ENCODE data around the gene MAG. TPM values are rescaled to one million over a fixed set of nuclear protein-coding genes. Genes with fewer than 3 reads are reported as not detected.

The MAG gene
- total and polyA plus RNA-seq, 2 of the 13 experiments (the other 11 are each of a cell fraction or from before 2014, with no cell fraction given), result 0.20 to 1.3 TPM

DNA sequence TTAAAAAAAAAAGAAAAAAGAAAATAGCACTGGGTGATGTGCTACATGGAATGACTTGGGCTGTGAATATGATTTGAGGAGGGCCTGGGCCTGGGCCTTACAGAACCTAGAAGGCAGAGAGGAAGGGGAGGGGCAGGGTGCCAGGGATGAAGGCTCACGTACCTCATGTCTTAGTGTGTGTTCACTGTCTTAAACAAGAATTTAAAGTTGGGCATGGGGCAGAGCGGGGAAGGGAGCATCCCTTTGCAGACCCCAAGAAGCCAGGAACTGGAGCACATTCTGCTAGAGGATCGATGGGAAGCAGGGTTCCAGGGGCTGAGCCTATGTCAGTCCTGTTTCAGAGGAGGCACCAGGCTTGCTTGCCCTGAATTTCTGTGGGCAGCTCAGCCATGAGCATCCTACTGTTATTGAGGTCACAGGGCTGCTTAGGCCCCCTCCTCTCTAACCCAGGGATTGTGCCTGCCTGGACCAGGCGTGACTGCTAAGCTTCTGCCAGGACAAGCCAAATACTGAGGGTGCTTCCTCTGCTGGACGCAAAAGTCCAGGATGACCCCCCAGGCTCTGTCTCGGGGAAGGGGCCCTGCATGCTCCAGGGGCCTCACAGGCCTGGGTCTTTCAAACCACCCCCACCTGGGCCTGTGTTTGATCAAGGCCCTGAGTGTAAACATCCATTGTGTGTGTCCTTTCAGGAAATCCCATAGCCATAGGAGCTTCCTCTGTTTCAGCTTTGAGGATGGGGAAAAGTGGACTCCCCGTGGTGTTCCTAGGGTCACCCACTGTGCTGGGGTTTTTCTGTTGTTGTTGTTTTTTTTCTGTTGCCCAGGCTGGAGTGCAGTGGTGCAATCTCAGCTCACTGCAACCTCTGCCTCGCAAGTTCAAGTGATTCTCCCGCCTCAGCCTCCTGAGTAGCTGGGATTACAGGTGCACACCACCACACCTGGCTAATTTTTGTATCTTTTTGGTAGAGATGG is 38.4 kb upstream of the MAG start (continued):
- TF ChIP-seq ZBTB1 (CRISPR knock-in tag; IDR thresholded peaks at IDR 0.05; ENCODE audit: borderline replicate concordance) (no peak), MAF1 (CRISPR knock-in tag; IDR thresholded peaks at IDR 0.05; ENCODE audit: borderline replicate concordance) (no peak), KLF15 (CRISPR knock-in tag; IDR thresholded peaks at IDR 0.05; ENCODE audit: borderline replicate concordance) (no peak), MIER3 (CRISPR knock-in tag; IDR thresholded peaks at IDR 0.05; ENCODE audit: borderline replicate concordance) (0 out of 2 replicates have a peak, but pooled peaks have one; percentile 36), SYNCRIP (IDR thresholded peaks at IDR 0.05; ENCODE audit: insufficient read depth, low read depth, low read length) (no peak), ZBTB8A (CRISPR knock-in tag; IDR thresholded peaks at IDR 0.05; ENCODE audit: borderline replicate concordance, low read depth) (no peak), SATB2 (CRISPR knock-in tag; IDR thresholded peaks at IDR 0.05) (no peak), MAFK (conservative IDR thresholded peaks at IDR 0.05 in 1 of 2, IDR thresholded peaks at IDR 0.05 in 1 of 2; ENCODE audit: low read length in 2 of 2) (no peak), ZNF264 (CRISPR knock-in tag; IDR thresholded peaks at IDR 0.05) (0 out of 2 replicates have a peak, but pooled peaks have one; percentile 53), ZNF296 (CRISPR knock-in tag; conservative IDR thresholded peaks at IDR 0.05) (no peak), SOX6 (IDR thresholded peaks at IDR 0.05) (no peak), SOX6 (CRISPR knock-in tag; IDR thresholded peaks at IDR 0.05) (peak; percentile 85), ETV6 (CRISPR knock-in tag; conservative IDR thresholded peaks at IDR 0.05) (no peak), ZNF33A (CRISPR knock-in tag; IDR thresholded peaks at IDR 0.05; ENCODE audit: borderline replicate concordance) (no peak), TGIF2 (CRISPR knock-in tag; IDR thresholded peaks at IDR 0.05) (0 out of 2 replicates have a peak, but pooled peaks have one; percentile 60), NAIF1 (CRISPR knock-in tag; IDR thresholded peaks at IDR 0.05; ENCODE audit: borderline replicate concordance) (no peak)
- TF ChIP-seq, protein P1, sequence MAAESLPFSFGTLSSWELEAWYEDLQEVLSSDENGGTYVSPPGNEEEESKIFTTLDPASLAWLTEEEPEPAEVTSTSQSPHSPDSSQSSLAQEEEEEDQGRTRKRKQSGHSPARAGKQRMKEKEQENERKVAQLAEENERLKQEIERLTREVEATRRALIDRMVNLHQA (CRISPR knock-in tag; IDR thresholded peaks at IDR 0.05), result no peak
- TF ChIP-seq, protein P2, sequence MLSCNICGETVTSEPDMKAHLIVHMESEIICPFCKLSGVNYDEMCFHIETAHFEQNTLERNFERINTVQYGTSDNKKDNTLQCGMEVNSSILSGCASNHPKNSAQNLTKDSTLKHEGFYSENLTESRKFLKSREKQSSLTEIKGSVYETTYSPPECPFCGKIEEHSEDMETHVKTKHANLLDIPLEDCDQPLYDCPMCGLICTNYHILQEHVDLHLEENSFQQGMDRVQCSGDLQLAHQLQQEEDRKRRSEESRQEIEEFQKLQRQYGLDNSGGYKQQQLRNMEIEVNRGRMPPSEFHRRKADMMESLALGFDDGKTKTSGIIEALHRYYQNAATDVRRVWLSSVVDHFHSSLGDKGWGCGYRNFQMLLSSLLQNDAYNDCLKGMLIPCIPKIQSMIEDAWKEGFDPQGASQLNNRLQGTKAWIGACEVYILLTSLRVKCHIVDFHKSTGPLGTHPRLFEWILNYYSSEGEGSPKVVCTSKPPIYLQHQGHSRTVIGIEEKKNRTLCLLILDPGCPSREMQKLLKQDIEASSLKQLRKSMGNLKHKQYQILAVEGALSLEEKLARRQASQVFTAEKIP (CRISPR knock-in tag; IDR thresholded peaks at IDR 0.05; ENCODE audit: borderline replicate concordance), result no peak
- TF ChIP-seq, protein P3, sequence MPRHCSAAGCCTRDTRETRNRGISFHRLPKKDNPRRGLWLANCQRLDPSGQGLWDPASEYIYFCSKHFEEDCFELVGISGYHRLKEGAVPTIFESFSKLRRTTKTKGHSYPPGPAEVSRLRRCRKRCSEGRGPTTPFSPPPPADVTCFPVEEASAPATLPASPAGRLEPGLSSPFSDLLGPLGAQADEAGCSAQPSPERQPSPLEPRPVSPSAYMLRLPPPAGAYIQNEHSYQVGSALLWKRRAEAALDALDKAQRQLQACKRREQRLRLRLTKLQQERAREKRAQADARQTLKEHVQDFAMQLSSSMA (CRISPR knock-in tag; IDR thresholded peaks at IDR 0.05), result no peak
- TF ChIP-seq, protein P4, sequence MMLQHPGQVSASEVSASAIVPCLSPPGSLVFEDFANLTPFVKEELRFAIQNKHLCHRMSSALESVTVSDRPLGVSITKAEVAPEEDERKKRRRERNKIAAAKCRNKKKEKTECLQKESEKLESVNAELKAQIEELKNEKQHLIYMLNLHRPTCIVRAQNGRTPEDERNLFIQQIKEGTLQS (CRISPR knock-in tag; IDR thresholded peaks at IDR 0.05), result no peak
- TF ChIP-seq, protein P5, sequence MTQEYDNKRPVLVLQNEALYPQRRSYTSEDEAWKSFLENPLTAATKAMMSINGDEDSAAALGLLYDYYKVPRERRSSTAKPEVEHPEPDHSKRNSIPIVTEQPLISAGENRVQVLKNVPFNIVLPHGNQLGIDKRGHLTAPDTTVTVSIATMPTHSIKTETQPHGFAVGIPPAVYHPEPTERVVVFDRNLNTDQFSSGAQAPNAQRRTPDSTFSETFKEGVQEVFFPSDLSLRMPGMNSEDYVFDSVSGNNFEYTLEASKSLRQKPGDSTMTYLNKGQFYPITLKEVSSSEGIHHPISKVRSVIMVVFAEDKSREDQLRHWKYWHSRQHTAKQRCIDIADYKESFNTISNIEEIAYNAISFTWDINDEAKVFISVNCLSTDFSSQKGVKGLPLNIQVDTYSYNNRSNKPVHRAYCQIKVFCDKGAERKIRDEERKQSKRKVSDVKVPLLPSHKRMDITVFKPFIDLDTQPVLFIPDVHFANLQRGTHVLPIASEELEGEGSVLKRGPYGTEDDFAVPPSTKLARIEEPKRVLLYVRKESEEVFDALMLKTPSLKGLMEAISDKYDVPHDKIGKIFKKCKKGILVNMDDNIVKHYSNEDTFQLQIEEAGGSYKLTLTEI (CRISPR knock-in tag; conservative IDR thresholded peaks at IDR 0.05), result no peak
